BJ (cell line): ENCODE data around the gene MEIOSIN. TPM values are rescaled to one million over a fixed set of nuclear protein-coding genes. Genes with fewer than 3 reads are reported as not detected.
"Not testable (repeated sequence)": the region's sequence is repeated elsewhere in the genome, so short reads cannot be mapped to it uniquely, and the experiment has no call there.

Experiments
- CTCF ChIA-PET: fragments of 350-600 bp; formaldehyde crosslinking; extraction: SDS; loops from one replicate; lab custom pipeline; 2021; ENCODE audit warnings: antibody characterized with exemption, inconsistent platforms; lab: Yijun Ruan, JAX
- POLR2A ChIA-PET: fragments of 300-600 bp; sonication (Branson Sonifier 250); formaldehyde crosslinking; extraction: SDS; loops from one replicate; lab custom pipeline; 2021; ENCODE audit warnings: antibody characterized with exemption; lab: Charles Lee
- DNase-seq: peaks from one replicate; pipeline ENCODE4 v3.0.0-alpha.2; 2011; ENCODE audit warnings: low read depth
- H3K27me3 ChIP-seq: 2 replicates; pipeline ENCODE4 v1.6.0; 2011; ENCODE audit warnings: low read length; ENCODE audit not compliant: control insufficient read depth, insufficient read depth
- H3K36me3 ChIP-seq: 2 replicates; pipeline ENCODE4 v1.5.1; 2011; ENCODE audit warnings: low read length; ENCODE audit not compliant: control insufficient read depth, insufficient read depth
- H3K4me3 ChIP-seq: 2 replicates; pipeline ENCODE4 v1.5.1; 2011; ENCODE audit warnings: low read depth, mild to moderate bottlenecking, control low read depth, low read length
- CTCF ChIP-seq: IDR thresholded peaks from 2 replicates; pipeline ENCODE4 v1.5.1; 2011; ENCODE audit warnings: low read depth, mild to moderate bottlenecking, control low read depth, inconsistent platforms, low read length, moderate library complexity; ENCODE audit not compliant: insufficient read depth
- polyA minus RNA-seq: library from RNA; depleted of rRNA, polyadenylated mRNA; stranded (reverse); fragments of >200 nt; gene quantifications from 2 replicates; pipeline ENCODE4 v1.2.3, GENCODE V29; 2011; rRNA and poly(A)+ RNA removed
- polyA plus RNA-seq: library from polyadenylated mRNA; depleted of rRNA; stranded (reverse); fragments of >200 nt; gene quantifications from 2 replicates; pipeline ENCODE4 v1.2.3, GENCODE V29; 2011; rRNA removed

Gene MEIOSIN
- polyA plus RNA-seq (not detected in 2 replicates), polyA minus RNA-seq (not detected in 2 replicates)

- Histone ChIP-seq H3K4me3 (no peak within 1 kb of the TSS), H3K27me3 (no peaks in the 10 kb centered on the region), H3K36me3 (no peaks in the 10 kb centered on the region)
- ChIA-PET POLR2A (no interaction called here), CTCF (interaction anchor here (0.5 to 2.1 kb wide), 2 partner anchors 36 to 41 kb away, joined by 3 to 6 read pairs; partner anchors contain the start of genes QPCTL and SIX5)
- no peak for DNase-seq
- TF ChIP-seq CTCF = no peak
Measured at GRCh38 chr19:45733160-45733810, at the start of gene MEIOSIN. TSS of gene MEIOSIN (plus strand) at chr19:45733439. CDS start at chr19:45735377, 1,938 bp downstream.

- not testable (repeated sequence) for H3K27me3 ChIP-seq, H3K4me3 ChIP-seq, DNase-seq
- POLR2A ChIA-PET = interaction anchor here (0.7 kb wide), 1 partner anchor 108 kb away, joined by 3 read pairs; no protein-coding TSS in a partner anchor
- CTCF ChIA-PET = interaction anchor here (7.9 kb wide), 1 partner anchor 8 kb away, joined by 52 read pairs; the partner anchor contains the start of genes QPCTL and SNRPD2
- H3K36me3 ChIP-seq = peaks cover 22% of the 10 kb centered on the region
Measured at GRCh38 chr19:45685045-45685444, 48.2 kb upstream of the MEIOSIN start.

GRCh38 chr19:45687599-45687998 is 45.6 kb upstream of the MEIOSIN start:
- DNase-seq = no peak
- Histone ChIP-seq H3K27me3 (no peaks in the 10 kb centered on the region), H3K36me3 (peaks cover 22% of the 10 kb centered on the region), H3K4me3 (no peak overlapping the region)
- ChIA-PET CTCF (no interaction called here), POLR2A (no interaction called here)
- TF ChIP-seq CTCF = no peak

- peaks cover 17% of the 10 kb centered on the region for H3K36me3 ChIP-seq
- peak within 1 kb of the TSS; percentile 85 for H3K4me3 ChIP-seq
- TF ChIP-seq CTCF = no peak
- peak; percentile 64 for DNase-seq
- no peaks in the 10 kb centered on the region for H3K27me3 ChIP-seq
- CTCF ChIA-PET = interaction anchor here (0.7 to 4.5 kb wide), 16 partner anchors 10 to 122 kb away, joined by 3 to 52 read pairs (median 6); partner anchors contain the start of gene SIX5
- POLR2A ChIA-PET = interaction anchor here (0.6 to 1.0 kb wide), 2 partner anchors 91 to 97 kb away, joined by 3 read pairs; partner anchors contain the start of gene DMPK
Measured at GRCh38 chr19:45691516-45692186, 41.6 kb upstream of the MEIOSIN start, which contains the start of gene SNRPD2. TSS of gene SNRPD2 (minus strand) at chr19:45691953. CDS start at chr19:45691888, 65 bp downstream.

GRCh38 chr19:45692187-45693105 is 40.8 kb upstream of the MEIOSIN start, which contains the start of gene QPCTL:
TSS of gene QPCTL (plus strand) at chr19:45692666. CDS start at chr19:45692704, 38 bp downstream.
- Histone ChIP-seq H3K4me3 (peak within 1 kb of the TSS; percentile 85), H3K36me3 (peaks cover 13% of the 10 kb centered on the region), H3K27me3 (no peaks in the 10 kb centered on the region)
- peak; percentile 99 for DNase-seq
- POLR2A ChIA-PET = interaction anchor here (0.6 to 1.0 kb wide), 5 partner anchors 18 to 194 kb away, joined by 3 to 28 read pairs (median 3); partner anchors contain the start of genes DMPK, IRF2BP1 and SIX5
- no peak for TF ChIP-seq CTCF
- CTCF ChIA-PET = interaction anchor here (0.6 to 4.5 kb wide), 25 partner anchors 11 to 231 kb away, joined by 3 to 52 read pairs (median 4); partner anchors contain the start of genes DMWD, FBXO46 and SIX5
